ENCODE results near the gene SARNP.
A peak's percentile ranks its signal among the peaks of the same experiment; 100 is the strongest.

Gene SARNP

GRCh38 chr12:55845785-55846496 lies 28.4 kb upstream of the SARNP start:
- TF ChIP-seq CTCF (IDR thresholded peaks at IDR 0.05; ENCODE audit: control insufficient read depth, insufficient read depth, low read depth, low read length, missing control alignments) = no peak
- no peak overlapping the region for H3K4me3 ChIP-seq (ENCODE audit: control insufficient read depth, low read depth, low read length)
- no peak for DNase-seq (ENCODE audit: low read depth)

- no peak overlapping the region for H3K4me3 ChIP-seq (ENCODE audit: control insufficient read depth, low read depth, low read length)
- no peak for DNase-seq (ENCODE audit: low read depth)
- TF ChIP-seq CTCF (IDR thresholded peaks at IDR 0.05; ENCODE audit: control insufficient read depth, insufficient read depth, low read depth, low read length, missing control alignments) = no peak
Measured at GRCh38 chr12:55845361-55845760, 27.8 kb upstream of the SARNP start.

GRCh38 chr12:55844961-55845360 lies 27.4 kb upstream of the SARNP start:
- no peak for DNase-seq (ENCODE audit: low read depth)
- TF ChIP-seq CTCF (IDR thresholded peaks at IDR 0.05; ENCODE audit: control insufficient read depth, insufficient read depth, low read depth, low read length, missing control alignments) = no peak
- H3K4me3 ChIP-seq (ENCODE audit: control insufficient read depth, low read depth, low read length) = no peak overlapping the region

- H3K4me3 ChIP-seq (ENCODE audit: control insufficient read depth, low read depth, low read length) = no peak overlapping the region
- TF ChIP-seq CTCF (IDR thresholded peaks at IDR 0.05; ENCODE audit: control insufficient read depth, insufficient read depth, low read depth, low read length, missing control alignments) = no peak
- DNase-seq (ENCODE audit: low read depth) = no peak
Measured at GRCh38 chr12:55843431-55843830, 25.9 kb upstream of the SARNP start.

GRCh38 chr12:55842681-55843429 lies 25.3 kb upstream of the SARNP start, which contains the start of gene MMP19:
MMP19 (minus strand) TSS chr12:55842936; CDS start chr12:55842830, 106 bp downstream.
- DNase-seq (ENCODE audit: low read depth) = peak; percentile 34
- peak within 1 kb of the TSS; percentile 74 for H3K4me3 ChIP-seq (ENCODE audit: control insufficient read depth, low read depth, low read length)

More at GRCh38 chr12:55842681-55843429, 25.3 kb upstream of the SARNP start, which contains the start of gene MMP19:
- no peak for TF ChIP-seq CTCF (IDR thresholded peaks at IDR 0.05; ENCODE audit: control insufficient read depth, insufficient read depth, low read depth, low read length, missing control alignments)
